GM10847 (cell line): ENCODE measurements around the gene ARHGAP22.

Experiments used
- POLR2A ChIP-seq: IDR thresholded peaks from 2 replicates; pipeline ENCODE4 v1.6.1; 2011; ENCODE audit not compliant: insufficient read length; ENCODE audit errors: extremely low read depth

Gene ARHGAP22

GRCh38 chr10:48612236-48612943 lies 7.5 kb upstream of the ARHGAP22 start:
- TF ChIP-seq POLR2A = no peak

DNA sequence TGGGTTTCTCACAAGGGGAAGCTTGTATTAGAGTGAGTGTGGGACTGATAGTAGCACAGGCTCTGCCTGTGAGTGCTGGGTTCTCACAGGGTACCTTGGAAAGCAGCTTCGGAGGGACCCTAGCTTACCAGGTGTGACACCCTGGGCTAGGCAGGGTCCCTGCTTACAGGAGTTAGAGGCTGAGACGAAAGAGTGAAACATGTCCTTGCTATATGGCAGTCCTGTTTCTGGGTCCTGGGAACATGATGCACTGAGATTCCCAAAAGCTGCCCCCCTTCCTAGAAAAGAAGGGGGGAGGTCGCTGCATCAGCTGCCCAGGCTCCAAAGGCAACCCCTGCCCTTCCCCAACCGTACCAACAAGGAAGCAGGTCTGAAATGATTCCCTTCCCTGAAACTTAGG lies 6.3 kb upstream of the ARHGAP22 start:
- TF ChIP-seq POLR2A = no peak

- TF ChIP-seq POLR2A = no peak
These were observed 5.8 kb upstream of the ARHGAP22 start for GRCh38 chr10:48610585-48611093.

DNA sequence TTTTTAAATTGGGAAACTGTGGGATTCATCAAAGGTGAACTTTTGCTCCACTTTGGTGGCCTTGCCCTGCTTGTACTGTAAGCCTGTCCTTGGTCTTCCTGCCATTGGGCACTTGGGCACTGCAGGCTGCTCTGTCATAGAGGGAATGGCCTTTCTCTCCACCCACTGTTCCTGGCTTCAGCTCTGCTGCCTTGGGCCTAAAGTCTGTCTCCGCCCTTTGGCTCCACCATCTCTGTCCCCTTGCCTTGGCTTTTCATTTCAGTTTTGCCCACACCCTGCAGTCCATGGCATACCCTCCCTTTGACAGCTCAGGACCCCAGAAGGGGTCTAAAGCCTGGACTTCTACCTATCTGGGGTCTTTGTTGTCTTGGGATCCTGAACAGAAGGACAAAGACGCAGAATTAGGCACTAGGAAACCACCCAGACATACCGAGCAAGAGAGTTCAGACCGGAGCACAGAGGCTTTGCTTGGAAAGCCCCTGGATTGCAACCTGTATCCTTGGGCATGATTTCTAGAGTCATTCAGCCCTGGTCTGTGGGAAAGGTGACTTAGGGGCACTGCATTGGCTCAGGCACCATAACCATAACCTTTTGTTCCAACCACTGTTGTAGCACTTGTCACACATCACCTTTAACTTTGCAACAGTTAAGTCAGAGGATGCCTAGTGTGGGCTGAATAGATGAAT lies 5.2 kb upstream of the ARHGAP22 start:
- TF ChIP-seq POLR2A = no peak

- no peak for TF ChIP-seq POLR2A
These were observed 4.6 kb upstream of the ARHGAP22 start for GRCh38 chr10:48609441-48609840.

DNA sequence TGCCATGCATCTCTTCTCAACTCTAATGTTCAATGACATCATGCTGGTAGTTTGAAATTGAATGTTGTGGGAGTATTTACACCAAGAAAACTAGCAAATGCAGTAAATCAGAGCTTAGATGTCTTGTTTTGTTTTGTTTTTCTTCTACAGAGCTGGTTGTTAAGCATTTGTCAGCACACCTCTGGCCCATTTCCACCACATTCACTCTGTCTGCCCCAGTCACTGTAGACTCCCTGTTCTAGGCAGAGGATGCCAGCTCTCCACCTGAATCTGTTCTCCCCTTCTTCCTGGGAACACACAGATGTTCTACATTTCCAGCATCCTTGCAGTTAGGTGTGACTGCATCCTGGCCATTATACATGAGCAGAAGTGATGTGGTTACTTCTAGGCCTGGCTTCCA lies 4.1 kb upstream of the ARHGAP22 start:
- no peak for TF ChIP-seq POLR2A

DNA sequence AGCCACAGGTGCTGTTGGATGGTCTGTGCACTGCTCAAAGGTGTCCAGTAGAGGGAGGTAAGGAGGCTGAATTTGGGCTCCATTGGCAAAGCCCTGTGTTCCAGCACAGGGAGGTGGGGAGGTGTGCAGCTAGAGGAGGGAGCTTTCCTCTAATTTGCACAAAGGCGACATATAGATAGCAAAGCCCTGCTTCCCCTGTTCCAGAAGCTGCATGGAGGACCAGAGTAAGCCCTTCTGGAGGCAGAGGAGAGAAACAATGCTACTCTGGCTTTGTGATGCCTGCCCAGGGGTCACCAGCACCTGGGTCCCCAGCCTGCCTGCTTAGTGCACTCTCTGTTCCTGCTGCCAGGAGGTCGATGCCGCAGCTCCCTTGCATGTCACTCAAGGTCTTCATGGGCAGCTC lies 3.4 kb upstream of the ARHGAP22 start:
- TF ChIP-seq POLR2A = no peak

- TF ChIP-seq POLR2A = no peak
These were observed 2.7 kb upstream of the ARHGAP22 start for GRCh38 chr10:48607356-48608278.

GRCh38 chr10:48606530-48607355 lies 1.9 kb upstream of the ARHGAP22 start:
- TF ChIP-seq POLR2A = no peak

DNA sequence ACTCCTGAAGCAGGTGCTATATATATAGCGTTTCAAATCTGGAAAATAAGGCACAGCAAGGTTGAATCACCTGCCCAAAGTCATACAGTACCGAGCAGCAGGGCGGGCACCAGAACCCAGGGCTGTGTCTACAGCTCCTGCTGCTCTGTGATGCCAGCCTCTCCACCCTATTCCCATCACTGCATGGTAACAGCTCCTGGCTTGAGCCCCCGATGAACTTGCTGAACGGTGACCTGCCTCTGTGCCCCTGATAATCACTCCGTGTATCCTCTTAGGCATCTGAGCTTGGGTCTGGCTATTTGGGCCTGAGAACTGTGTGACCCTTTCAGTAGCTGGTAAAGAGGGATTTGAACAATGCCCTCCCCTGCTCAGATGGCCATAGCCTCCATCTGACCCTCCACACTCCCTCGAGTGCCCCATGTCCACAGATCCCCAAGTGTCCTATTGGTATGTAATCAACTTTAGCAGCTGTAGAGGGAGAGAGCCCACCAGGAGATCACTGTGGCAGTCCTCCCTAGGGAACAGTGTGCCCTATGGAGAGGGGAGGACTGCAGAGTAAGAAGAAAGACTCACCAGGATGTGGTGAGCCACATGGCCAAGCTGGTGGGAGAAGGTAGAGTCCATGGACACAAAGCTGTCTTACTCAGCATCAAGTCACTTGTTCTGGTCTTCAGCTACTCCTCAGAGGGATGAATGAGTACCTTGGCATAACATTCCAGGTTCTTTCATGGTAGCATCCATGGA lies 1.1 kb upstream of the ARHGAP22 start:
- no peak for TF ChIP-seq POLR2A

- TF ChIP-seq POLR2A = no peak
These were observed 558 bp downstream of the ARHGAP22 start for GRCh38 chr10:48604039-48604990.

- no peak for TF ChIP-seq POLR2A
These were observed 1.3 kb downstream of the ARHGAP22 start for GRCh38 chr10:48603421-48604038.
